ENCODE data around the gene COL4A5. TPM values are rescaled to one million over a fixed set of nuclear protein-coding genes. Genes with fewer than 3 reads are reported as not detected.

The COL4A5 gene
- total RNA-seq, 1 experiment from 2014 or later: 29.4 TPM

- no peak for TF ChIP-seq ZBTB33 (IDR thresholded peaks at IDR 0.05; ENCODE audit: extremely low read depth, insufficient replicate concordance, low read length)
- TF ChIP-seq SP1 (IDR thresholded peaks at IDR 0.05; ENCODE audit: low read depth): no peak
- TF ChIP-seq POLR2AphosphoS5 (IDR thresholded peaks at IDR 0.05; ENCODE audit: low read depth, low read length): no peak
- TF ChIP-seq YY1 (IDR thresholded peaks at IDR 0.05; ENCODE audit: extremely low read depth, insufficient replicate concordance, low read depth, low read length): no peak
- no peak for TF ChIP-seq ATF3 (IDR thresholded peaks at IDR 0.05)
Observed at GRCh38 chrX:108485960-108486359, 46.3 kb downstream of the COL4A5 start (continued).

- no peaks in the 10 kb centered on the region for H3K4me1 ChIP-seq (ENCODE audit: control insufficient read depth in 1 of 2, insufficient read depth in 2 of 2, low read length in 2 of 2)
- H4K20me1 ChIP-seq (ENCODE audit: insufficient read depth): no peaks in the 10 kb centered on the region
- no peak overlapping the region for H3K9ac ChIP-seq (ENCODE audit: low read length)
- ChIA-PET RAD21 (ENCODE audit: low non-redundant PET in 1 of 2, low total read pairs in 2 of 2, uncharacterized antibody in 2 of 2, unreplicated experiment in 2 of 2) (no interaction called here), POLR2A (no interaction called here), CTCF (no interaction called here)
- peaks cover 4% of the 10 kb centered on the region; the same call in 1 of the 2 replicates for H3K79me2 ChIP-seq (ENCODE audit: insufficient read depth, low read length)
- H3K9me3 ChIP-seq (ENCODE audit: control insufficient read depth in 1 of 2, insufficient read depth in 1 of 2, low read depth in 1 of 2, low read length in 2 of 2): no peaks in the 10 kb centered on the region
- no peak overlapping the region for H3K4me2 ChIP-seq (ENCODE audit: low read length)
- H2AFZ ChIP-seq (ENCODE audit: low read depth, low read length, poor library complexity, severe bottlenecking): no peak overlapping the region
- no peak for DNase-seq (ENCODE audit: low read depth, low spot score)
- H3K4me3 ChIP-seq (replicated peaks in 1 of 2; ENCODE audit: low read depth in 1 of 2, low read length in 2 of 2): no peak overlapping the region
- intact Hi-C loops (cut with micrococcal nuclease): no loop called here
- H3K9me2 ChIP-seq (ENCODE audit: insufficient read depth): no peaks in the 10 kb centered on the region
- no peaks in the 10 kb centered on the region for H3K27me3 ChIP-seq (ENCODE audit: insufficient read depth, low read length)
- no peaks in the 10 kb centered on the region for H3K36me3 ChIP-seq (ENCODE audit: control insufficient read depth in 1 of 2, insufficient read depth in 2 of 2, low read length in 2 of 2)
- no peak overlapping the region for H3K27ac ChIP-seq (ENCODE audit: low read depth, low read length)
- ATAC-seq: no peak
- no TSS peak for BruUV-seq (replicated peaks)
- TF ChIP-seq EZH2 (IDR thresholded peaks at IDR 0.05): no peak
- TF ChIP-seq FOSL1 (IDR thresholded peaks at IDR 0.05; ENCODE audit: low read depth): no peak
- TF ChIP-seq REST (IDR thresholded peaks at IDR 0.05; ENCODE audit: low read depth): no peak
- no peak for TF ChIP-seq CTCF (IDR thresholded peaks at IDR 0.05 in 2 of 3, conservative IDR thresholded peaks at IDR 0.05 in 1 of 3; ENCODE audit: borderline replicate concordance in 1 of 3, insufficient read depth in 1 of 3, low read depth in 2 of 3, low read length in 2 of 3)
- no peak for TF ChIP-seq ELF1 (IDR thresholded peaks at IDR 0.05; ENCODE audit: borderline replicate concordance, low read depth)
- no peak for TF ChIP-seq POLR2AphosphoS5 (IDR thresholded peaks at IDR 0.05; ENCODE audit: low read depth, low read length)
- no peak for TF ChIP-seq ZNF274 (IDR thresholded peaks at IDR 0.05; ENCODE audit: low read depth, low read length)
- TF ChIP-seq SRF (IDR thresholded peaks at IDR 0.05; ENCODE audit: low read depth): no peak
- no peak for TF ChIP-seq SIN3A (IDR thresholded peaks at IDR 0.05; ENCODE audit: low read depth)
- TF ChIP-seq RAD21 (IDR thresholded peaks at IDR 0.05; ENCODE audit: low read depth): no peak
- TF ChIP-seq POLR2A (IDR thresholded peaks at IDR 0.05; ENCODE audit: borderline replicate concordance, extremely low read depth, insufficient read depth, insufficient read length): no peak
- TF ChIP-seq CBX3 (IDR thresholded peaks at IDR 0.05; ENCODE audit: low read depth): no peak
- no peak for TF ChIP-seq TCF7L2 (IDR thresholded peaks at IDR 0.05; ENCODE audit: borderline replicate concordance, extremely low read depth, insufficient read depth, insufficient read length)
- no peak for TF ChIP-seq ATF3 (IDR thresholded peaks at IDR 0.05)
Observed at GRCh38 chrX:108494406-108495090, 54.9 kb downstream of the COL4A5 start.
